Parietal lobe (tissue), 2 donors: Measurements from ENCODE around the gene USP14. TPM values are rescaled to one million over a fixed set of nuclear protein-coding genes. Genes with fewer than 3 reads are reported as not detected.

Experiments used
- small RNA-seq: library from RNA; depleted of rRNA; stranded (forward); fragments of <200 nt; gene quantifications from one replicate; pipeline ENCODE3, GENCODE V24; 2014; ENCODE audit warnings: low replicate concordance
- total RNA-seq: library from RNA; depleted of rRNA; stranded (reverse); fragments of >200 nt; gene quantifications from one replicate; pipeline ENCODE4 v1.2.3, GENCODE V29; 2014

Gene USP14
- 46.0 TPM for total RNA-seq

GRCh38 chr18:158128-159036 lies at the start of gene USP14:
TSS of gene USP14 (plus strand) at chr18:158557. CDS start at chr18:158699, 142 bp downstream.

Small RNA genes within 50 kb of the gene (small RNA-seq; reads per million reads assigned to genes)
- not detected for gene MIR8078

Other genes with a start within 250 kb of the USP14 start
- gene TUBB8B, start 108.9 kb upstream of the USP14 start, total RNA-seq: not detected
- 193 TPM for gene THOC1, start 109.5 kb downstream of the USP14 start, total RNA-seq